GM19351 (cell line): ENCODE results near the gene SPTLC3.

Experiments
- ATAC-seq: cut with Tn5 transposase; IDR thresholded peaks from one replicate; pipeline ENCODE4 v1.9.1; 2021; ENCODE audit warnings: mild to moderate bottlenecking, moderate library complexity; ENCODE audit not compliant: unreplicated experiment

Gene SPTLC3

DNA sequence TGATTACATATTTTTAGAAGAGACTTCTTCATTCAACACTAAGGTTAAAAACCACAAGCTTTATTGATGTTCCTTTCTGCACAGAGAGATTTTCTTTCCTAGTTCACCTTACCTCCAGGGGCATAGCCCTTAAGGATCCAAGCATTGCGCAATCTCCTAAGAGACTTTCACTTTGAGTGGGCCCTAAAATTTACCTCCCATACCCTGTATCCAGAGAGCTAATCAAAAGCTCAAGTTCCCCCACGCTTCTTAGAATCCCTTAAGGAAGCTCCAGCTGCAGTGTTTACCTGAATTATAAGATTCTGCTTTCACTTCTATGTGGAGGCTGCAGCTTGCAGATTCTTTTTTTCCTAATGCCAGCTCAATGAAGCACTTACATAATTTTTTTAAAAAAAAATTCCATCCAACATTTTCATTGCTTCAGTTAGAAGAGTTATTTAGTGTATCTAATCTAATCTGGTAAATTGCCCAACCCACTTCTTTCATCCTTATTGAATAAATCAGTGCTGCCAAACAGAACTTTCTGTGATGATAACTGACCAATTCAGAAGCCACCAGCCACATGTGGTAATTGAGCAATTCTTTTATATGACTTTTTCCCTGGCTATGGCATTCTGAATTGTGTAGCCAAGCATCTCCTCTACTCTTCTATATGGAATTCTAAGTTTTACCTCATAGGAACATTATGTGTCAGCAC is 24.6 kb upstream of the SPTLC3 start:
- no peak for ATAC-seq

DNA sequence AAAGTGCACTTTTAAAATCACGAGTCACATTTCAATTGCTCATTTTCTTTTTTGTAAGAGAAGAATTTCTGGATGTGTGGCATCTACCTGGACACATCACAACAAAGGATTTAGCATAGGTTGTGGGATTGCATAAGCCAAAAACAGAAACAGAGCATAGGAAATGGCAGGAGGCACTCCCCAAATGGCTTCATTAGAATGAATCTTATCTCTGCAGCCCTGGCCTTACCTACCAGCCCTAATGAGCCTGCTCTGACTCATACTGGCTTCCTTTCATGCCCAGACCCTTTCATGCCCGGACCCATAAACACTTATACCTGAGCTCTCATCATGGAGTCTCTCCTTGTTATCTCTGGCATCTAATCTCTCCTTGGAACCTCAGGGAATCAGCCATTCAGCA is 23.9 kb upstream of the SPTLC3 start:
- ATAC-seq = no peak

DNA sequence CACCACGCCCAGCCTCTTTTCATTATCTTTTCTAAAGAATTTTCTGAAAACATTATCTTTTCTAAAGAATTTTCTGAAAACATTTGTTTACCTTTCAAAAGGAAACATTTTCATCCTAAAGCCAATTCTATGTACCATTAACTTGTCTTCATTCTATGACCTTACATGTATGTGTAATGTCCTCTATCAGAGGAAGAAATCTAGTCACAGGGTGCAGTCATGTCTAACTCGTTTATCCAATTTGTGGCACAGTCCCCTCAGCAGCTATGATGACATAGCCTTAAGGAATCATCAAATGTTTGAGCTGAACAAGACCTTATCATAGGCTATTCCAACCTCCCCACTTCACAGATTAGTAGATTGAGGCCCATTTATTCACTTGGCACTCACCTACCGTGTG is 21.5 kb upstream of the SPTLC3 start:
- ATAC-seq = no peak

DNA sequence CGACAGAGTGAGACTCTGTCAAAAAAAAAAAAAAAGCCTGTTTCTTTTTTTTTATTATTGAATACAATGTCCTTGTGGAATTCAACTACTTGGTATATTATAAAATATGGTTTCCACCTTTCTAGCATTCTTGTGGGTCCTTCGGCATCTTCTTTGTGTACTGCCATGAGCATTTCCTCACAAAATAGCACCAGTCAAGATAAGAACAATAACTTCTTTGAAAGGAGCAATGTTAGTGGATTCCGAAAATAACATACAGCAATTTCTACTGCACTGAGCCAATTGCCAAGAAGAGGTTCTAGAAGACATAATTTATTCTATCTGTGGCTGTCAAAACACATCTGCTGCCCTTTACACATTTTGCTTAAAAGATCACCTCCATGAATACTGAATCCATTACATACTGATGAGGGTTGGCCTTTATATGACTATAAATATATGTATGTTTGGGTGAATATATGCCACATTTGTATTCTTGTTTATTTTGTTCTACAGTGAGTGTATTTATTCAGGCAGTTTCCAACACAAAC is 19.1 kb upstream of the SPTLC3 start:
- no peak for ATAC-seq

DNA sequence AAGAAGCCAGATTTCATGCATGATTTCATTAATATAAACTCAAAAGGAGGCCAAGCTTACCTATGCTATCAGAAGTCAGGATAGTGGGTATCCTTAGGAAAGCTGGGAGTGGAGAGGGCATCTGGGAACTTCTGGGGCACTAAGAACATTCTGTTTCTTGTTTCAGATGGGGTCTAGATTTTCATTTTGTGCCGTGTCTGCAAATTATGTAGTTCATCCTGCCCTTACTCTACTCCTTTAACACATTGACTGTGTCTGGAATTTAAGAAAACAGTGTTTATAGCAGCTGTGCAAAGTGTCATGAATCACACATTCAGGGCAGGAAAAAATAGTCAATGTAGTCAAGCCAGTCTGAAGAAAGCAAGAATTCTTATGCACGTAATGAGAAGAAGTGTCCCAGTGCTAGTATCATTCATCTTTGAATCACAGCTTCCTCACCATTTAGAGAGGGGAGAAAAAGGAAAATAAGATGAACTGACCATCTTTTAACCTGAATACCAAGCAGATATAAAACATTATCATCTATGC is 11.6 kb upstream of the SPTLC3 start:
- no peak for ATAC-seq

DNA sequence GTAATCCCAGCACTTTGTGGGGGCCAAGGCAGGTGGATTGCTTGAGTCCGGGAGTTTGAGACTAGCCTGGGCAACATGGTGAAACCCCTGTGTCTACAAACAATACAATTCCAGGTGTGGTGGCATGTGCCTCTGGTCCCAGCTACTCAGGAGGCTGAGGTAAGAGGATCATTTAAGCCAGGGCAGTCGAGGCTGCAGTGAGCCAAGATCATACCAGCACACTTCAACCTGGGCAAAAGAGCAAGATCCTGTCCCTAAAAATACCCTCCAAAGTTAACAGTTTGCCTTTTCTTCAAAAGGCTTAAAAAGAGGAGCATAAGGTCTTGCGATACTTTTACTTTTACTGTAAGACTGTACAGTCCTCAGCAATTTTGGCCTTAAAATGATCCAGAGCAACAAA is 10.7 kb upstream of the SPTLC3 start:
- no peak for ATAC-seq

DNA sequence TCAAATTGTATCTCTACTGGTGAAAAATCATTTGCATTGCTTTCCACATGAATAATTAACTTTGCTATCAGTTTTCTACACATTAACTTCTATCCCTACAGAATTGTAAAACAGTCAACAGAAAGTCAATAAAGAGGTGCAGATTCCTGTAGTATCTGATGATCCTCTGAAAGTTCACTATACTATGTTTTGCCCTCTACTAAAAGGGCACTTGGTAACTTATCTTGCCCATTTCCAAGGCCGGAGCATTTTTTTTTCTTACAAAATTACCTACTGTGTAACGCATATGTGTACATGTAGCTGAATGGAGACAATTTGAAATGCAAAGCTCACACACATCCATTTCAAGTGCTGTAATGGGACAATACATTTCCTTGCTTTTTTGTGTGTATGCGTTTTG is 9.6 kb upstream of the SPTLC3 start:
- ATAC-seq = no peak

DNA sequence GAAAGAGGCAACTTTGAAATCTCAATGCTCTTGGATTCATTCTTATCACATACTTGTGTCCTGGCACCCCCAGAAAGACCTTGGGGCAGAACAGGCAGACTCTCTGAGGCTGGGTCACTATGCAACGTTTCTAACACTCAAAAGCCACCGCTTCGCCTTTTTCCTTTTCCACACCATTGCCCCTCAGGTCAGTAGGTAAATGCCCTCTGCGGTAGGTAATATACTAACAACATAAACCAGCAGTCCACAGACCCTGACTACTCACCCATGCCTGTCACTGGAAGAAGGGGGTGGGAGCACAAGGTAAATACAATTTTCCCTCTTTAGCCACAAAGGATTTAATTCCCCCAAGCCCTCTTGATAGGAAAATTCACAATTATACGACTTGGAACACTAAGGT is 6.5 kb upstream of the SPTLC3 start:
- ATAC-seq = no peak

DNA sequence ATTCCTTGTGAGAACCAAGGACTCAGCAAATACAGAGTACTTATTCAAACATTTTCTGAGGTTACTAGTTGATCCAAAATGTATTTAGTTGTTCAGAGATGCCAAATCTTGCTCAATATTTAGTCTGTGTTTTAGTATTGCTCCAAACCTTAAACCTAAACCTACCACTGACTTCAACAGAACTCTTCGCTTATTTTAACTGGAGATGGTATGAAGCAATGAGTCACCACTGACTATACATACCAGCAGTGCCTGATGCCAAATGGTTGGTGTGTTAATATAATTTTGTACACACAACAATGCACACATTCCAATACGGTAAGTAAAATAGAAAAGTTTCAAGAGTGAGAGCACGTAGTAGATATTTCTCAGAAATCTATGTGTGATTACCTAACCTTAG is 1.9 kb upstream of the SPTLC3 start:
- no peak for ATAC-seq

DNA sequence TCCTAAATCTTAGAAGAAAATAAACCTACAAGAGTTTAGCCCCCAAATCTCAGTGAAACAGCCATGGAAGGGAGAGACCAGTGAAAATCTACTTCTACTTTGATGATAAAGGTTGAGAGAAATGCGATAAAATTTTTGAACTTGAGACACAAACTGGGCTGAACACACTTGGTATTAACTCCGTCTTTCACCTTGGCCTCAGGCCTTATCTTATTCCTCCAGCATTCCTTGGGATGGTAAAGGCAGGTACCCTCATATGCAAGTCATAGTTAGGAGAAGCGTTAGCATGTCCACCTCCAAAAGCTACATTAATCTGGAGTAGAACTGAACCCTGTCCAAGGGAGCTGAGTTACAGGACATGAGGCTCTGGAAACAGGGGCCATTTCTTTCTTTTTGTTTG is 1.2 kb upstream of the SPTLC3 start:
- ATAC-seq = no peak

DNA sequence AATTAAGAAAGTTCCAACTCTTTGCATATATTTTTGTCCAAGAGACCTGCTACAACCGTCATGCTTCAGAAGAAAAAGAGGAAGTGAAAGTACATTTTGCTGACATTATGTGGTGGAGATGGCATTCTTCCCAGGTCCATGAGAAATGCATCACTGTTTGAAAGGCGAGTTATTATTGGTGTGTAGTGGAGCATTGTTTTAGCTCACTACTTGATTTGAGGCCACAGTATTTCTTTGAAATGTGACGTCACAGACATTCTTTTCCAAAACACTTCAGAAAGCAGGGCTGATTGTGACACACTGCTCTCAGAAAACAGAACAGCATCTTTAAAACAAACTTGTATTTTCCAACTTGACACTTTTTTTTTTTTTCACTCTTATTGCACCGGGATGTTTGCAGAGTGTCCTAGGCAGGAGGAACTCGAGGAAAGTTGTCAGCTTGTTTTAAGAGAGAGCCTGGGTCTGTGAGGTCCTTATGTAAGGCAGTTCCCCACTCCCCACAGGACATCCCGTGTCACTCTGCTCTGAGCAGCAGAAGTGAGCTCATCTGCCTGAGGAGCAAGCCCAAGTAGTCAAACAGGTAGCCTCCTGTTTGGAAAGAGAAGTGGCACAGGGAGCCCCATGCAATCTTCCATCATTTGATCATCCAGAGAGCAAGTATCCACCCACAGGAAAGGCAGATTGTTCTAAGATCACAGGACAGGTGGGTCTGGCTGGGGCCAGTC is 1.1 kb downstream of the SPTLC3 start:
- peak; percentile 95 for ATAC-seq

DNA sequence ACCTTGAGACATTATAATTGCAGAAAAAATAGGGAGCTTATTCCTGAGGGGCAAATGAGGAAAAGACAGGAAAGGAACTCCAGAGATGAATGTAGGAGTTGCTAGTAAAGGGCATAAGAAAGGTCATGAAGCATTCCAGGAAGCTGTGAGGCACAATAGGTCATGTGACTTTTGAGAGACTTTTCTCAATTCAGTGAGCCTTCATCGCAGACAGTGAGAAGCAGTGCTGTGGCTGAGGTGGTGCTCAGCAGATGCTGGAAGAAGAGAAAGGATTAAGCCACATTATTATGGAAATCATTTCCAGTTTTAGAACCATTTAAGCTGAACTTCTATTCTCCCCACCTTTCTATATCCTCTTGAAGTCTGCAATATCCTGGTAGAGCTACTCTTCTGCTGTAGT is 4.1 kb downstream of the SPTLC3 start:
- no peak for ATAC-seq

DNA sequence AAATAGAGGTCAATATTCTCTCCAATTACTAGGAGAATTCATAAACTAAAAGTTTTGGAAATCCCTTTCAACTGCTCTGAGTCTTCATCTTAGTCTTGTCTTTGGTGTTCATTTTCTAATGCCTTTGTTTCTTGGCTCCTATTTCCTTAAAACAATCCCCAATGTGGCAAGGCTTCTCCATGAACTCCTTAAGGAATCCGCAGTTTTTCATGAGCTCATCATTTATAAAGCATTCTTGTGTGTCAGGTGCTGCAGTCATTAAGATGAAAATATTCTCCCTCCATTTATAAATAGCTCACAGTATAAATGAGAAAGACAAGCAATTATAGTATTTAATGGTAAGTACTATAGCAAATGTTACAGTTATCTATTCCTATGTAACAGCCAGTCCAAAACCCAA is 4.6 kb downstream of the SPTLC3 start:
- ATAC-seq = no peak

DNA sequence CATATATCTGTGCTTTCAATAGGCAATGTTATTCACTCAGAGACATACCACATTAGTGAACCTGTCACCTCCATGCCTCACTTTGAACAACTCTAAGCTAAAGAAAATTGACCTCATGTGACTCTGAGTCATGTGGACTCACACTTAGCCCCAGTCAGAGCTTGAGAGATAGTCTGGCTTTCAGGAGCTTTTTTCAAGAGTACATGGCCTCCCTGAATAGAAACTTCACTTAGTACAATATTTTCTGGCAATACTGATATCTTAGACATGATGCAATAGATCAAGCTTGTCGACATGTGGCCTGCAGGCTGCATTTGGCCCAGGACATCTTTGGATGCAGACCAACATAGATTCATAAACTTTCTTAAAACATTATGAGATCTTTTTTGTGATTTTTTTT is 8.5 kb downstream of the SPTLC3 start:
- ATAC-seq = no peak

DNA sequence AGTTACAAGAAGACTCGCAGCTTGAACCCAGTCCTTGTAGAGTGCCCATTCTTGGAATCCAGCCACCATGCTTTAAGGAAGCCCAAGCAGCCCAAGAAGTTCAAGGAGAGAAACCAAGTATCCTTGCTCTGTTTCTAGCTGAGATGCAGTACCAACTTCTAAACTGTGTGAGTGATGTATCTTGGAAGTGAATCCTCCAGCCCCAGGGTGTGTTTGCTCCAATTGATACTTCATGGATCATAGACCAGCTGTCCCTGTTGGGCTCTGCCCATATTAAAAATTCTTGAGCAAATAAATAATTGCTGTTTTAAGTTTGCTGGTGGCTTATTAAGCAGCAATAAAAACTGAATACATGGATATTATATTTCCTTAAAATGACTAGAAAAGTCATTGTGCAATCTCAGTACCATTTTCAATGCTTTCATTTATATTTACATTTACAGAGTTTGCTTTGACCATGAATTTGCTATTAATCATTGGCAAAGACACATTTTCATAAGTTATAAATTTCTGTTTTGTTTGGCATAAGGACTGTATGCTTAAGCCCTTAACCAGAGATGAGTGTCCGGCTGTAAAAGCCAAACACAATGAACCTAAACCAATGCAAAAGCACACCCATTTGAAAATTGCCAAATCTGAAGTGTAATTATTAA is 9.2 kb downstream of the SPTLC3 start:
- no peak for ATAC-seq

DNA sequence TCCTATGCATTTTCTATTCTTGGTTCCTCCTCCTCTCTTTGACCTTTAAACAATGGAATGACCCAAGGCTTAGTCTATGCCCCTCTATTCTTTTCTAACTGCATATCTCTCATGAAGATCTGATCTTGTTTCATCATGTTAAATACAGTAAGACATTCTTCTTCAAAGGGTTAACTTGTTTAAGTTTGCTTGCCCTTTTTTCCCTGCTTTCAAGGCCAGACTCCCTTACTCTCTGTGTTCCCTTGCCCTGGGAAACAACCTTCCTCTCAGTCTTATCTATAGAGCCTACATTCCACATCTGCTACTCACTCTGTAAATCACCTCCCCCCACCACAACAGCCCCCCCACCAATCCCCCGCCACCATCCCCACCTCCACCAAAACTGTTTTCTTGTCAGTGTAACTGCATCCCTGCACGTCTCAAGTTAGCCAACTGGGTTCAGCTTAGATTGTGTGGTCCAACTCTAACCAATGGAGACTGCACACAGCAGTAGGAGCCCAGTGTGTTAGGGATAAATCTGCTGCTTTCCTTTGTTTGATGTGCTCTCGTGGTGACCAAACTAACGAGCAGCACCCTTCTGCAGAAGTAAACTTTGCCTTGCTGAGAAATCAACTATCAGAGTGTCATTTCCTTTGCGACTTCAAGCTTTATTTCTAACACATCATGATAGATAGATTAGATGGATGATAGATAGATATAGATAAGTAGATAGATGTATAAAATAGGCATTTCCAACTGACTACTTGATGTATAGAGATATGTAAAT is 12.6 kb downstream of the SPTLC3 start:
- ATAC-seq = no peak

DNA sequence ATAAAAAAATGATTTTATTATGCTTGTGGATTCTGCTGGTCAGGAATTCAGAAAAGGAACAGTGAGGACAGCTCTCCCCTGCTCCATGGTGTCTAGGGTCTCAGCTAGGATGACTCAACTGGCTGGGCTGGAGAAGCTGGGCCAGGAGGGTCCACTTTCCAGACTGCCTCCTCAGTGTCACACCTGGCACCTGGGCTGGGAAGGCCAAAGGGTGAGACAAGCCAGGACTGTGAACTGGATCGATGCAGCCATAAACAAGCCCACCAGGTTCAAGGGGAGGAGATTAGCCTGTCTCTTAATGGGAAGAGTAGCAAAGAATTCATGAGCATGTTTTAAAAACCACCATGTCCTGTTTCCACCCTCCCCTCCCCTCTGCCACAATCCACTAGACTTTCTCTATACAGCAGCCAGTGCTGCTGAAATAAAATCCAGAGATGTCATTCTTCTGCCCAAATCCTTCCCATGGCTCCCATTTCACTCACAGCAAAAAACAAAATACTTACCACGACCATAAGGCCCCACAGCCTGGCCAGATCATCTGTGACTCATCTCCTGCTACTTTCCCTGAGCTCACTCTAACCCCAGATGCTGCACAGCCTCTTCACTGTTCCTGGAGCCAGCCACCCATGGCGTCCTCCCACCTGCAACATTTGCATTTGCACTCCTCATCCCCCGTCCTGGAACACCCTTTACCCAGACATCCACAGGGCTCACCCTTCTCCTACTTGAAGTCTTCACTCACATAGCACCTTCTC is 13.8 kb downstream of the SPTLC3 start:
- ATAC-seq = no peak

DNA sequence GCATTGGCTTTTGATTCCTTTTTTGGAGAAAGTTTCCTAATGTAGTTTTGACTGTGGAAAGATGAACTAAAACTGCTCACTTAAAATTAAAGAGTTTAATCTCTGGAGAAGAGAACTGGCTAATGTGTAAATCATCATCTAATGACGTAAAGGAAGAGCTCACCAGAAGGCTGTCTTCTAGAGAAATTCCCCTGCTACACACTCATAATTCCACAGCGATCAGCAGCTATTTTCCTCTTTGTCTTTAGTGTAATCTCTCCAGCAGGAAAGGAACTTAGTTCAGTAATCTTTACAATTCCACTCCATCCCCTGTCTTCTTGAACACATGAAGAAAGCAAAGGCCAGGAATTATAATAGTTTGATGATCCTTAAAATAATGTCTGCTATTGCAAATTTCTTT is 15.8 kb downstream of the SPTLC3 start:
- ATAC-seq = no peak

DNA sequence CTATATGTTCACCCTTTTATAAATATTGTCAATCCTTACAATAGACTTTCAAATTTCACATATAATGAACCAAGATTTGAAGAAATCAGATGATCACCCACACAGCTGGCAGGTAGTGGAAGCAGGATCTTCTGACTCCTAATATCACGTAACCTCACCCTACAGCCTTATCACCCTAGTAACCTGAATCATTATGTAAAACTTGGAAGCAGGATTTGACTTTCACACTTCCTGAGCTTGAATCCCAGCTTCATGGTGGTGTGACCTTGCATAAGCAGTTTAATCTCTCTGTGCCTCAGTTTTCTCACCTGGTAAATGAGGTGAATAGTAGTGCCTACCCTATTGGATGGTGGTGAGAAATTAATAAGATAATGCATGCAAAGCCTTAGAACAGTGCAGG is 16.4 kb downstream of the SPTLC3 start:
- ATAC-seq = no peak

DNA sequence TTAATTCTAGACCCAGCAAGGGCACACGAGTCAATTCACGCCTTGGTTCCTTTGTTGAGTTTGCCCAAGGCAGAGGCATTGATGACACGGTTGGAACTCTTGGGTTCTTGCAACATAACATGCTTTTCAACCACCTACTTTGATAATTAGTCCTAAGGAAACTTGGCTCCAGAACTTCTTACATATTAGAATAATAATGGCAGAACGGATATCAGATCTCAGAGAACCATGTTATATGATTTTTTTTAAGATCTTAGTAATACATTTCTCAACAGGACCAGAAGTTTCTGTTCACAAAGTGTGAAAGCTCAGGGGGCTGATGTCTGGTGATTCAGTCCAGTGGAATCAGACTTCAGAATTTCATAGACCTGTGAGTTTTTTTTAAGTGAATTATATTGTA is 19.2 kb downstream of the SPTLC3 start:
- no peak for ATAC-seq
